ENCODE measurements around the gene ARPC2. TPM values are rescaled to one million over a fixed set of nuclear protein-coding genes. Genes with fewer than 3 reads are reported as not detected.

The ARPC2 gene
- total RNA-seq, 1 experiment from 2014 or later, result 187 TPM

DNA sequence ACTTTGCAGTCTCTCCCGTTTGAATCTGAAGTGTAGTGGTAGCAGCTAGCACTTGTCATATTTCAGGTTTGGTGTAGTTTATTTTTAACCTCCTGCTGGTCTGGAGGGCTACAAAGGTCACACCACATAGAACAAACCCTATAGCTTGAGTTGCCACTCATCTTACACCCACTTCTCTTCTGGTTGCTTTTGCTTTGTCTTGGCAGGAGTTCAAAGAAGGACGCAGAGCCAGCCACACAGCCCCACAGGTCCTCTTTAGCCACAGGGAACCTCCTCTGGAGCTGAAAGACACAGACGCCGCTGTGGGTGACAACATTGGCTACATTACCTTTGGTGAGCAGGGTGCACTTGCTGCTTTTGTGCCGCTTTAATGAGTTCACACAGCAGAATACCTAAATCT lies 28.2 kb downstream of the ARPC2 start:
- Histone ChIP-seq H3K79me2 (ENCODE audit: insufficient read depth, low read length) (no peaks in the 10 kb centered on the region; the same call in 1 of the 2 replicates), H4K20me1 (ENCODE audit: insufficient read depth) (no peaks in the 10 kb centered on the region), H3K27ac (ENCODE audit: low read depth, low read length) (no peak overlapping the region), H3K36me3 (ENCODE audit: control insufficient read depth in 1 of 2, insufficient read depth in 2 of 2, low read length in 2 of 2) (peaks cover 39 to 57% of the 10 kb centered on the region in 2 experiments; a peak in 3 of 4 replicates), H3K9ac (ENCODE audit: low read length) (no peak overlapping the region), H3K4me1 (ENCODE audit: control insufficient read depth in 1 of 2, insufficient read depth in 2 of 2, low read length in 2 of 2) (no peaks in the 10 kb centered on the region), H3K4me3 (replicated peaks in 1 of 2; ENCODE audit: low read depth in 1 of 2, low read length in 2 of 2) (no peak overlapping the region), H3K27me3 (ENCODE audit: insufficient read depth, low read length) (no peaks in the 10 kb centered on the region), H3K9me2 (ENCODE audit: insufficient read depth) (no peaks in the 10 kb centered on the region), H3K9me3 (ENCODE audit: control insufficient read depth in 1 of 2, insufficient read depth in 1 of 2, low read depth in 1 of 2, low read length in 2 of 2) (no peaks in the 10 kb centered on the region), H3K4me2 (ENCODE audit: low read length) (no peak overlapping the region), H2AFZ (ENCODE audit: low read depth, low read length, poor library complexity, severe bottlenecking) (no peak overlapping the region)
- DNase-seq (ENCODE audit: low read depth, low spot score) (no peak), ATAC-seq (no peak)
- ChIA-PET POLR2A (no interaction called here), CTCF (no interaction called here), RAD21 (ENCODE audit: low non-redundant PET in 1 of 2, low total read pairs in 2 of 2, uncharacterized antibody in 2 of 2, unreplicated experiment in 2 of 2) (no interaction called here)
- intact Hi-C loops (cut with micrococcal nuclease), result no loop called here
- no TSS peak for BruUV-seq (replicated peaks)
- TF ChIP-seq, protein P1, sequence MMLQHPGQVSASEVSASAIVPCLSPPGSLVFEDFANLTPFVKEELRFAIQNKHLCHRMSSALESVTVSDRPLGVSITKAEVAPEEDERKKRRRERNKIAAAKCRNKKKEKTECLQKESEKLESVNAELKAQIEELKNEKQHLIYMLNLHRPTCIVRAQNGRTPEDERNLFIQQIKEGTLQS (IDR thresholded peaks at IDR 0.05), result no peak
- TF ChIP-seq, protein P2, sequence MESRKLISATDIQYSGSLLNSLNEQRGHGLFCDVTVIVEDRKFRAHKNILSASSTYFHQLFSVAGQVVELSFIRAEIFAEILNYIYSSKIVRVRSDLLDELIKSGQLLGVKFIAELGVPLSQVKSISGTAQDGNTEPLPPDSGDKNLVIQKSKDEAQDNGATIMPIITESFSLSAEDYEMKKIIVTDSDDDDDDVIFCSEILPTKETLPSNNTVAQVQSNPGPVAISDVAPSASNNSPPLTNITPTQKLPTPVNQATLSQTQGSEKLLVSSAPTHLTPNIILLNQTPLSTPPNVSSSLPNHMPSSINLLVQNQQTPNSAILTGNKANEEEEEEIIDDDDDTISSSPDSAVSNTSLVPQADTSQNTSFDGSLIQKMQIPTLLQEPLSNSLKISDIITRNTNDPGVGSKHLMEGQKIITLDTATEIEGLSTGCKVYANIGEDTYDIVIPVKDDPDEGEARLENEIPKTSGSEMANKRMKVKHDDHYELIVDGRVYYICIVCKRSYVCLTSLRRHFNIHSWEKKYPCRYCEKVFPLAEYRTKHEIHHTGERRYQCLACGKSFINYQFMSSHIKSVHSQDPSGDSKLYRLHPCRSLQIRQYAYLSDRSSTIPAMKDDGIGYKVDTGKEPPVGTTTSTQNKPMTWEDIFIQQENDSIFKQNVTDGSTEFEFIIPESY (IDR thresholded peaks at IDR 0.05; ENCODE audit: extremely low read depth, insufficient replicate concordance, low read length), result no peak
- TF ChIP-seq RAD21 (IDR thresholded peaks at IDR 0.05; ENCODE audit: low read depth), result no peak
- no peak for TF ChIP-seq ZNF274 (IDR thresholded peaks at IDR 0.05; ENCODE audit: low read depth, low read length)

DNA sequence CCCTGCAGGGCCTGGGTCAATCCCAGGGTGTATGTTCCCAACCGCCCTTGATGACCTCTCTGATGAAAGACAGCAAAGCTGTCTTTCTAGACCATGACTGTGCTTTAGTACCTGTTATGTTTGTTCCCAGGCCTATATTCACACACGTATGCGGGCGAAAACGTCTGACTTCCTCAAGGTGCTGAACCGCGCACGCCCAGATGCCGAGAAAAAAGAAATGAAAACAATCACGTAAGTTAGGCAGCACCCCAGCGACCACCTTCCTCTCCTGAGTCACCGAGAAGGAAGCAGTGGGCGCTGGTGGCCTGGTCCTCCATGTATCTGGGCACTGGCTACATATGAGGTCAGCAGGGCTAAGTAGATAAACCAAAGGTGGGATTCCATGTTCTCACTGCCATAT lies 32.7 kb downstream of the ARPC2 start:
- CTCF ChIA-PET, result no interaction called here
- no peak overlapping the region for H2AFZ ChIP-seq (ENCODE audit: low read depth, low read length, poor library complexity, severe bottlenecking)
- RAD21 ChIA-PET (ENCODE audit: low non-redundant PET in 1 of 2, low total read pairs in 2 of 2, uncharacterized antibody in 2 of 2, unreplicated experiment in 2 of 2), result no interaction called here

More for the DNA sequence above, 32.7 kb downstream of the ARPC2 start:
- POLR2A ChIA-PET, result no interaction called here
- no TSS peak for BruUV-seq (replicated peaks)
- ATAC-seq (no peak), DNase-seq (ENCODE audit: low read depth, low spot score) (no peak)
- H3K27me3 ChIP-seq (ENCODE audit: insufficient read depth, low read length), result no peaks in the 10 kb centered on the region
- H3K9me3 ChIP-seq (ENCODE audit: control insufficient read depth in 1 of 2, insufficient read depth in 1 of 2, low read depth in 1 of 2, low read length in 2 of 2), result no peaks in the 10 kb centered on the region
- no peak overlapping the region for H3K4me2 ChIP-seq (ENCODE audit: low read length)
- no peak overlapping the region for H3K27ac ChIP-seq (ENCODE audit: low read depth, low read length)
- no peaks in the 10 kb centered on the region for H3K79me2 ChIP-seq (ENCODE audit: insufficient read depth, low read length)
- H3K9me2 ChIP-seq (ENCODE audit: insufficient read depth), result no peaks in the 10 kb centered on the region
- H3K36me3 ChIP-seq (ENCODE audit: control insufficient read depth in 1 of 2, insufficient read depth in 2 of 2, low read length in 2 of 2), result peaks cover 49 to 57% of the 10 kb centered on the region in 2 experiments; a peak in 3 of 4 replicates
- H3K9ac ChIP-seq (ENCODE audit: low read length), result no peak overlapping the region
- H4K20me1 ChIP-seq (ENCODE audit: insufficient read depth), result no peaks in the 10 kb centered on the region
- H3K4me1 ChIP-seq (ENCODE audit: control insufficient read depth in 1 of 2, insufficient read depth in 2 of 2, low read length in 2 of 2), result no peaks in the 10 kb centered on the region
- no peak for TF ChIP-seq CEBPB (IDR thresholded peaks at IDR 0.05; ENCODE audit: low read depth)
- TF ChIP-seq ZNF274 (IDR thresholded peaks at IDR 0.05; ENCODE audit: low read depth, low read length), result no peak
- TF ChIP-seq TCF7L2 (IDR thresholded peaks at IDR 0.05; ENCODE audit: borderline replicate concordance, extremely low read depth, insufficient read depth, insufficient read length), result no peak
- TF ChIP-seq, protein P2 (IDR thresholded peaks at IDR 0.05; ENCODE audit: extremely low read depth, insufficient replicate concordance, low read length), result no peak
- no peak for TF ChIP-seq YY1 (IDR thresholded peaks at IDR 0.05; ENCODE audit: extremely low read depth, insufficient replicate concordance, low read depth, low read length)
- intact Hi-C loops (cut with micrococcal nuclease), result no loop called here
- H3K4me3 ChIP-seq (replicated peaks in 1 of 2; ENCODE audit: low read depth in 1 of 2, low read length in 2 of 2), result no peak overlapping the region

Measured in HCT116 (cell line).